Posterior vena cava (tissue), 2 donors: ENCODE results near the gene ZNF138. TPM values are rescaled to one million over a fixed set of nuclear protein-coding genes. Genes with fewer than 3 reads are reported as not detected.
"Not testable (repeated sequence)": the region's sequence is repeated elsewhere in the genome, so short reads cannot be mapped to it uniquely, and the experiment has no call there.

ENCODE experiments used
- DNase-seq: peaks from one replicate; pipeline ENCODE4 v3.0.0-alpha.2; 2020; ENCODE audit warnings: low spot score
- intact Hi-C, 2 donors: fragments of 100-400 bp; cut with DNase I; formaldehyde crosslinking; loops; one replicate each; pipeline versions ENCODE4 v1.14.1 to v1.14.2; 2022 to 2023
- total RNA-seq, 2 donors: library from RNA; stranded (reverse); fragmentation: NEBNext Ultra II Directional; extraction: Animal tissue kit (Norgen Biotek cat#: 25700); gene quantifications; one replicate each; pipeline ENCODE4 v1.2.1, GENCODE V29; 2021
- donor health status: DM: yes; HTN: yes; CAD: no.
- donor health status: DM: yes; HTN: yes; CAD: no.

The ZNF138 gene
- total RNA-seq, 2 donors from 2014 or later, result 6.9 to 7.0 TPM

GRCh38 chr7:64834989-64835388 lies 40.8 kb downstream of the ZNF138 start:
- no peak for DNase-seq
- intact Hi-C loops, result loop anchor here in 1 of 2 donors (2.0 kb wide), 1 partner anchor 72 kb away; no protein-coding TSS in a partner anchor

DNA sequence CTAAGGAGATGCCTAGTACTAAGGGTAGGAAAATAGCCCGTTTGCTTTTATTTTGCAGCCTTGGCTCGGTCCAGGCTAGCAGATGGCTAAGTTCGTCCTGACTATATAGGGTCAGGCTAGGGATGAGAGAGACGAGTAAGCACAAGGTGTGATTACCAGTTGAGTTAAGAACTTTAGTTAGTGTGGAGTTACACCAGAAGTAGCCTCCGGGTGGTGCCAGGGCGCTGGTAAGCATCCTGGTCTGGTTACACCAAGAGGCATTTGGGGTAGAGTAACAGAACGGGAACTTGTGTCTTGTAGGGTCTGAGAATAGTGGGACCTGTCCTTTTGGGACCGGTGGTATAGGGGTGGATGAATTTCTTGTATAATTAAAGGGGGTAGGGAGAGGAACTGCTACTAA lies 41.6 kb downstream of the ZNF138 start:
- not testable (repeated sequence) for DNase-seq
- intact Hi-C loops, result loop anchor here in 1 of 2 donors (2.0 kb wide), 1 partner anchor 71 kb away; no protein-coding TSS in a partner anchor

- DNase-seq, intact Hi-C loops: not testable (repeated sequence)
These were observed 43.8 kb downstream of the ZNF138 start for GRCh38 chr7:64838051-64838450.

- no peak for DNase-seq
- intact Hi-C loops, result no loop called here
These were observed 44.5 kb downstream of the ZNF138 start for GRCh38 chr7:64838691-64839090.

DNA sequence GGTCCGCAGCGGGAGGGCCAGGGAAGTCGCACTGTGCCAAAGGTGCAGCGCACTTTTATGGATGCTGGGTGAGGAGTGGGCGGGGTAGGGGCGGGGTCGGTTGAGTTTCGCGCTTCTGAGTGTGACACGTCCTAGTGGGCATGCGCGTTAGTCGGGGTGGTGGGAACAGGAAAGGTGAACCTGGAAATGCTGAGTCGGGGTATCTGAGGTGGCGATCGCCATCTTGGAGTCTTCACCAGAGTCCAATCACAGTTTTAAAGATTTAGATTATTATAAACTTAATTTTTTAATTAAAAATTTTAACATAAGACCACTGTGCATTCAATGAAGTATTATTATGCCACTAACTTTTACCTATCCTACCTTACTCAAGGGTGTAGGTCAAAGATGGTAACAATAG lies 45.7 kb downstream of the ZNF138 start:
- intact Hi-C loops, result no loop called here
- no peak for DNase-seq

DNA sequence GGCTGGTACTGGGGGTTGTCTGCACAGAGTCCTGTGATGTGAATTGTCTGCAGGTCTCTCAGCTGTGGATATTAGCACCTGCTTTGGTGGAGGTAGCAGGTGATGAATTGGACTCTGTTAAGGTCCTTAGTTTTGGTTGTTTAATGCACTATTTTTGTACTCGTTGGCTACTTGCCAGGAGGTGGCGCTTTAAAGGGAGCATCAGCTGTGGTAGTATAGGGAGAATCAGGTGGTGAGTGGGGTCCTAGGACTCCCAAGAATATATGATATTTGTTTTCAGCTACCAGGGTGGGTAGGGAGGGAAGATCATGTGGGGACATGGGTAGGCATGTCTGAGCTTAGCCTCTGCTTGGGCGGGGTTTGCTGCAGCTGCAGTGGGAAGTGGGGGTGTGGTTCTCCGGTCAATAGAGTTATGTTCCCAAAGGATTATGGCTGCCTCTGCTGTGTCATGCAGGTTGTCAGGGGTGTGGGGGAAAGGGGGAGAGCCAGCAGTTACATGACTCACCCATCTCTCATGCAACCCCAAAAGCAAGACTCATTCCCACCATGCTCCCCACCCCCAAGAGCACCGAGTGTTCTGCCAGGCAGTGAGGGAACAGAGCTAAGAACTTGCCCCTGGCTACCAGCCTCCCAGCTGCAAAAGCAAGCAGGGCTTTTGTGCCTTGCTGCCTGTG lies 55.2 kb downstream of the ZNF138 start:
- peak; percentile 49 for DNase-seq
- intact Hi-C loops, result no loop called here

DNA sequence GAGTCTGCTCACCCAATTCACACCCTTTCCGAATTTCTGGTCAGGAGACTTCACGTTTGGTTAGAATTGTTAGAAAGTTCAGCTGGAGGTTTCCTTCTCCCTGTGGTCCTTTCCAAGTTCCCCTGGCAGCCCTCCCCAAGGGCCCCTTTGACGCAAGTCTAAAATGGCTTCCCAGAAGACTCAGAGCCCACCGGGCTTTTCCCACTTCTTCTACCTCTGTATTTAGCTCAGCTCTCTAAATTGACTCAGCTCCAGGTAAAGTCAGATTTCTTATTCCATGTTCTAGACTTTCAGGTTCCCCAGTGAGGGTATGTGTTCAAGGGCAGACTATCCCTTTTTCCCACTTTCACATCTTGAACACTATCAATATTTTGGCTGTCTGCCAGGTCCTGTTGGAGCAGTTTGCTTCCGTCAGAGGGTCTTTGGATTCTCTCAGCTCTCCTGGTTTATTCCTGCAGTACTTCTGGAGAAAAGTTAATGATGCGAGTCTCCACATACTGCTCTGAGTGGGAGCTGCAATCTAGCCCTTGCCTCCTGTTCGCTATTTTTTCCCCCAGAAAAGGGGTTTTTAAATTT lies 55.8 kb downstream of the ZNF138 start:
- DNase-seq, result no peak
- intact Hi-C loops, result no loop called here

DNA sequence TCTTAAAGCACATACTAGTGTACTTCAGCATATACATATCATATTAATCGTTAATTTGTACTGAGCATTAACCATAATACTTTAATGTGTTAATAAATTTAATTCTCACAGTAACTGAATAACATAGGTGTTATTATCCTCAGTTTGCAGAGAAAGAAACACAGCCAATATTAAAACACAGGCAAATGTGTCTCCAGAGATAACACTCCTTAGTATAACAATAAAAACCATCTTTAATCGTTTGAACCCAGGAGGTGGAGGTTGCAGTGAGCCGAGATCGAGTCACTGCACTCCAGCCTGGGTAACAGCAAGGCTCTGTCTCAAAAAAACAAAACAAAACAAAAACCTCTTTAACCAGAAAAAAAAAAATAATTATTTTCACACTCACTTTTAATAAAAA lies 59.5 kb downstream of the ZNF138 start:
- intact Hi-C loops, result no loop called here
- no peak for DNase-seq

- intact Hi-C loops, result no loop called here
- DNase-seq, result no peak
These were observed 60.7 kb downstream of the ZNF138 start for GRCh38 chr7:64854969-64855368.

- intact Hi-C loops, result no loop called here
These were observed 68.8 kb downstream of the ZNF138 start for GRCh38 chr7:64863021-64863420.

DNA sequence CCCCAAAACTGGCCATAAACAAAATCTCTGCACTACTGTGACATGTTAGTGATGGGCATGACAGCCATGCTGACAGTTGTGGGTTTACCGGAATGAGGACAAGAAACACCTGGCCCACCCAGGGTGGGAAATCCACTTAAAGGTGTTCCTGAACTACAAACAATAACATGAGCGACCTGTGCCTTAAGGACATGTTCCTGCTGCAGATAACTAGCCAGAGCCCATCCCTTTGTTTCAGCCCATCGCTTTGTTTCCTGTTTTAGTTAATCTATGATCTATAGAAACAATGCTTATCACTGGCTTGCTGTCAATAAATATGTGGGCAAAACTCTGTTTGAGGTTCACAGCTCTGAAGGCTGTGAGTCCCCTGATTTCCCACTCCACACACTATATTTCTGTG lies 69.3 kb downstream of the ZNF138 start:
- DNase-seq, intact Hi-C loops: not testable (repeated sequence)

More at GRCh38 chr7:64863021-64863420, 68.8 kb downstream of the ZNF138 start:
- DNase-seq, result peak; percentile 81

DNA sequence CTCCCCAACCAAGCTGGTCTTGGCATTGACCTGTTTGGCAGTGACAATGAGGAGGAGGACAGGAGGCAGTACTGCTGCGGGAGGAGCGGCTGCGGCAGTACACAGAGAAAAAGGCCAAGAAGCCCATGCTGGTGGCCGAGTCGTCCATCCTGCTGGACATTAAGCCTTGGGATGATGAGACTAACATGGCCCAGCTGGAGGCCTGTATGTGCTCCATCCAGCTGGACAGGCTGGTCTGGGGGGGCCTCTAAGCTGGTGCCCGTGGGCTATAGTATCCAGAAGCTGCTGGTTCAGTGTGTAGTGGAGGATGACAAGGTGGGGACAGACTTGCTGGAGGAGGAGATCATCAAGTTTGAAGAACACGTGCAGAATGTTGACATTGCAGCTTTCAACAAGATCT lies 69.7 kb downstream of the ZNF138 start:
- intact Hi-C loops, result no loop called here
- DNase-seq, result no peak

DNA sequence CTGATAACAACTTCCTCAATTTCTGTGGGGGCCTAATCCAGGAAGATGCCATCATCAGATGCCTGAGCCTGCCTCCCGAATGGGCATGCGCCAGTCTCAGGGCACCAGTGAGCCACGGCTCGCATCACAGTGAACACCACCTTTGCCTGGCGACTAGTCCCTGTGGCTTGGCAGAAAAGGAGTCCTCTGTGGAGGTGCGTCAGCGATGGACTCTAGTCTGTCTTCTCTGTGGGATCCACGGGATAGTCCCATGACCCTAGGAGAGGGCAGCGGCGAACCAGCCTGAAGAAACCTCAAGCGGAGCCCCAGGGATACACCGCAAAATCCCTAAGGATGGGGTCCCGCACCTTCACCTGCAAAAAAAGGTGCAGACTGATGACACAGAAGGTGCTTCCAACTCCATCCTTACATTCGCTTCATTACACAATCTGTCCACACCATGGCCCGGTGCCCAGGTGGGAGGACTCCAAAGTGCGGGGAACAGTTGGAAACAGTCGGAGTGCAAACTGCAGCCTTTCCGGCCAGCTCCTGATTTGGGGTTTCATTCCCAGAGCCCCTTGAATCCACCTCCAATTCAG lies 73.7 kb downstream of the ZNF138 start:
- DNase-seq, result peak; percentile 69
- intact Hi-C loops, result no loop called here

DNA sequence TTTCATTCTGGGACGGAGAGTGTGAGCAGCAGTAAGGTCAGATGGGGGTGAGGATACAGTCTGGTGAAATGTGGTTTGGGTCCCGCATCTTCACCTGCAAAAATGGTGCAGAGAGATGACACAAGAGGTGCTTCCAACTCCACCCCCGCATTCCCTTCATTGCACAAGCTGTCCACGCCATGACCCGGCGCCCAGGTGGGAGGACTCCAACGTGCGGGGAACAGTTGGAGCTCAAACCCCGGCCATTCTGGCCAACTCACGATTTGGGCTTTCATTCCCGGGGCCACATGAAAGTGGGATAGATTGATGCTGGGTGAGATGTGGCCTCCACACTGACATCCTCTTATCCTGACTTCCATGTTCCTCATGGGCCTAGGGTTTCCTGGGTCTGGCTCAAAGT lies 74.3 kb downstream of the ZNF138 start:
- DNase-seq, result no peak
- intact Hi-C loops, result no loop called here

DNA sequence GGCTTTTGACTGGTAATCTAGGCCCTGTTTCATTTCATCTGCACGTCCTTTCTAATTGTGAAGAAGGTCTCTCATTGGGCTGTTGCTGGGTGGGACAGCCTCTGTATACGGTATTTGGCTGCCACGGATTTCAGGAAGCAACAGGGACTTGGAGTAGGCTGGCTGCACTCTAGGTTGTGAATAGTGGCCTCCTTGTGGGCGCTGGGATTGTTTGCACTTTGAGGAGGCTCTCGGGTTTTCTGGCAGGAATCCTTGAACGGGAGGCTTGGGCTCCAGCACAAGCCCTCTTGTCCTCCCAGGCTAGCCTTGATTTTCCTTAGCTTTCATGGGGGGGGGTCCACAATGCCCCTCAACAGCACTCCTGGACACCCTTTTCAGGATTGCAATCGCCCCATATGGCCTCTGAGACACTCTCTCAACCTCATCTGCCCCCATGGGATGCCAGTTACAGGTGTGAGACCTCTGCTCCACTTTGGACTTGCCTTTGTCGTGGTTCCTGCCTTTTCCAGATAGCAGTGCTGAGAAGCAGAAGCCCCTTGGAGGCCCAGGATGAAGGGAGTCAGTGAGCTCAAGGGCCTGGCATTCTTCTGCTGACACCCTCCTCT lies 75.0 kb downstream of the ZNF138 start:
- DNase-seq, result peak; percentile 43

DNA sequence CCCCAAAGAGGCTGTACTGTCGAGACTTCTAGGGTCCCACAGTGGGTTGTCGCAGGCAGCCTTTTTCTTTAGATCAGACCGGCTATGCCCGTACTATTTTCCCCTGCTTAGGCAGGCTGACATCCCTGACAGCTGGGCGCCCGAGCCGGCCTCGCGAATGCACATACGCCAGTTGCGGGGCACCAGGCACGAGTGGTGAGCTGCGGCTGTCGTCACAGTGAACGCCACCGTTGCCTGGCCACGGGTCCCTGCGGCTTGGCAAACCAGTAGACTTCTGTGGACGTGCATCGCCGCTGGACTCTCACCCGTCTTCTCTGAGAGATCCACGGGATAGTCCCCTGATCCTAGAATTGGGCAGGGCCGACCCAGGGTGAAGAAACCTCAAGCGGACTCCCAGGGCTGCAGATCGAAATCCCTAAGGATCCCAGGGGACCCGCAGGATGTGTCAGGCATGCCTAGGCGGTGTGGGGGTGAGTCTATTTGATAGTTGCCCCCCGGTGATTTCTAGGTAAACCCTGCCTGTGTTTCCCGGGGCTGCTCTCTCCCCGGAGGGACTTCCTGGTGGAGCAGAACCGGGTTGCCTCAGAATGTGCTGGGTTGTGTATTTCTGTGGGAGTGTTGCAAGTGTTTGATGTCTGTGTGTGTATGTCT lies 75.8 kb downstream of the ZNF138 start:
- intact Hi-C loops, result no loop called here
- peak; percentile 76 for DNase-seq

More for the DNA sequence above, 75.0 kb downstream of the ZNF138 start:
- intact Hi-C loops, result no loop called here

DNA sequence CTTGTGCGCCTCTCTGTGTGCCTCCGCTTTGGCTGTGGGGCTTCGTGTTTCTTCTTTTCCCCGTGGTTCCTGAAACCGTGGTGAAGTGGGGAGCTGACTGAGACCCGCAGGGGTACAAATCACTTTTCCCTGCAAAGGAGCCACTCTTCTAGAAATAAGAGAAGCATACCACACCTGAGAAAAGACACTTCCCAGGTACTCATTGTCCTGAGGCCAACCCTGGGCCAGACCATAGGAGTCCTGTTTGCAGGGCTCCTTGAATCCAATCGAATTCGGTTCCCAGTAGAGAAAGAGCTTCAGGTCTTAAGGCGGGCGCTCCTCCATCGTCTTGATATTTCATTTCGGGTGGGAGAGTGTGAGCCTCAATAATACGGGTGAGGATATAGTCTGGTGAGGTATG lies 76.4 kb downstream of the ZNF138 start:
- intact Hi-C loops, result no loop called here
- no peak for DNase-seq

- DNase-seq, result peak; percentile 66
These were observed 77.5 kb downstream of the ZNF138 start for GRCh38 chr7:64871761-64872160.

GRCh38 chr7:64872351-64873154 lies 78.3 kb downstream of the ZNF138 start:
- intact Hi-C loops, result no loop called here
- peak; percentile 47 for DNase-seq

More at GRCh38 chr7:64871761-64872160, 77.5 kb downstream of the ZNF138 start:
- intact Hi-C loops, result no loop called here
